Measurements from ENCODE around the gene ASPRV1. TPM values are rescaled to one million over a fixed set of nuclear protein-coding genes. Genes with fewer than 3 reads are reported as not detected.

Gene ASPRV1
- total RNA-seq, 1 experiment from 2014 or later, result 0.10 TPM

Other genes starting within 250 kb of the ASPRV1 start
- gene ANXA4, start 219.5 kb downstream of the ASPRV1 start, total RNA-seq (2014; rRNA removed; shearing (Covaris generic)), result 85.1 and 89.9 TPM in 2 replicates
- 15.7 and 20.0 TPM in 2 replicates for gene GMCL1, start 132.0 kb downstream of the ASPRV1 start, total RNA-seq (2014; rRNA removed; shearing (Covaris generic))
- gene SNRNP27, start 67.7 kb downstream of the ASPRV1 start, total RNA-seq (2014; rRNA removed; shearing (Covaris generic)), result 92.3 and 168 TPM in 2 replicates
- gene MXD1, start 46.5 kb downstream of the ASPRV1 start, total RNA-seq (2014; rRNA removed; shearing (Covaris generic)), result 2.2 TPM in 2 replicates
- gene PCBP1, start 125.8 kb upstream of the ASPRV1 start, total RNA-seq (2014; rRNA removed; shearing (Covaris generic)), result 24.3 and 26.3 TPM in 2 replicates
- gene C2orf42, start 229.4 kb upstream of the ASPRV1 start, total RNA-seq (2014; rRNA removed; shearing (Covaris generic)), result 13.2 and 15.8 TPM in 2 replicates